H9 (cell line): ENCODE measurements around the gene FOXP2. TPM values are rescaled to one million over a fixed set of nuclear protein-coding genes. Genes with fewer than 3 reads are reported as not detected.

Experiments
- DNase-seq: peaks from one replicate; pipeline ENCODE4 v3.0.0-alpha.2; 2017
- H2AFZ ChIP-seq: one replicate; pipeline ENCODE4 v1.6.1; 2013; ENCODE audit warnings: mild to moderate bottlenecking, low read length, control low read depth, moderate library complexity
- H2AK5ac ChIP-seq: 2 replicates; pipeline ENCODE4 v1.6.1; 2013; ENCODE audit warnings: low read length, control low read depth, mixed read lengths; ENCODE audit not compliant: insufficient read length
- H2BK120ac ChIP-seq: one replicate; pipeline ENCODE4 v1.6.1; 2013; ENCODE audit warnings: low read depth, mild to moderate bottlenecking, low read length, control low read depth, inconsistent platforms; ENCODE audit not compliant: poor library complexity, severe bottlenecking
- H2BK12ac ChIP-seq: 2 replicates; pipeline ENCODE4 v1.6.1; 2013; ENCODE audit warnings: low read length, control low read depth, mixed read lengths, low read depth; ENCODE audit not compliant: insufficient read length
- H2BK15ac ChIP-seq: 2 replicates; pipeline ENCODE4 v1.6.1; 2013; ENCODE audit warnings: low read depth, low read length, control low read depth
- H2BK20ac ChIP-seq: one replicate; pipeline ENCODE4 v1.6.1; 2013; ENCODE audit warnings: low read depth, mild to moderate bottlenecking, low read length, control low read depth, inconsistent platforms; ENCODE audit not compliant: poor library complexity, severe bottlenecking
- H2BK5ac ChIP-seq: 2 replicates; pipeline ENCODE4 v1.6.1; 2013; ENCODE audit warnings: low read length, control low read depth, mixed read lengths; ENCODE audit not compliant: insufficient read length
- H3K14ac ChIP-seq: 2 replicates; pipeline ENCODE4 v1.6.1; 2013; ENCODE audit warnings: low read length, control low read depth; ENCODE audit not compliant: insufficient read depth
- H3K18ac ChIP-seq: 2 replicates; pipeline ENCODE4 v1.6.1; 2013; ENCODE audit warnings: low read depth, mild to moderate bottlenecking, mixed read lengths, low read length, control low read depth; ENCODE audit not compliant: insufficient read length
- H3K23ac ChIP-seq: 2 replicates; pipeline ENCODE4 v1.6.1; 2013; ENCODE audit warnings: low read length, control low read depth, mixed read lengths, low read depth; ENCODE audit not compliant: insufficient read length
- H3K23me2 ChIP-seq: 2 replicates; pipeline ENCODE4 v1.6.1; 2013; ENCODE audit warnings: low read depth, mild to moderate bottlenecking, mixed read lengths, low read length, control low read depth; ENCODE audit not compliant: insufficient read length, poor library complexity, severe bottlenecking
- H3K27ac ChIP-seq: 2 replicates; pipeline ENCODE4 v1.5.1; 2013; ENCODE audit warnings: low read length, control low read depth, mixed read lengths, low read depth; ENCODE audit not compliant: insufficient read length
- H3K27me3 ChIP-seq: 2 replicates; pipeline ENCODE4 v1.6.1; 2013; ENCODE audit warnings: low read length, control low read depth, inconsistent platforms; ENCODE audit not compliant: insufficient read depth
- H3K4ac ChIP-seq: 2 replicates; pipeline ENCODE4 v1.6.1; 2013; ENCODE audit warnings: low read depth, mild to moderate bottlenecking, control low read depth, inconsistent platforms, low read length, moderate library complexity
- H3K4me1 ChIP-seq: 2 replicates; pipeline ENCODE4 v1.6.1; 2013; ENCODE audit warnings: low read length, control low read depth, inconsistent platforms; ENCODE audit not compliant: insufficient read depth
- H3K4me2 ChIP-seq: 2 replicates; pipeline ENCODE4 v1.6.1; 2013; ENCODE audit warnings: low read length, control low read depth, mixed read lengths; ENCODE audit not compliant: insufficient read length, insufficient read depth
- H3K56ac ChIP-seq: 2 replicates; pipeline ENCODE4 v1.6.1; 2013; ENCODE audit warnings: low read depth, mild to moderate bottlenecking, mixed read lengths, low read length, control low read depth; ENCODE audit not compliant: insufficient read length
- H3K79me1 ChIP-seq: 2 replicates; pipeline ENCODE4 v1.6.1; 2013; ENCODE audit warnings: low read depth, mild to moderate bottlenecking, moderate library complexity, low read length, control low read depth, inconsistent platforms; ENCODE audit not compliant: insufficient read depth, poor library complexity, severe bottlenecking
- H3K79me2 ChIP-seq: 2 replicates; pipeline ENCODE4 v1.6.1; 2013; ENCODE audit warnings: low read length, control low read depth, inconsistent platforms; ENCODE audit not compliant: insufficient read depth
- H3K9ac ChIP-seq: 2 replicates; pipeline ENCODE4 v1.6.1; 2013; ENCODE audit warnings: low read length, control low read depth, mixed read lengths; ENCODE audit not compliant: insufficient read length; ENCODE audit errors: extremely low read depth
- H3K9me3 ChIP-seq: one replicate; pipeline ENCODE4 v1.6.1; 2013; ENCODE audit warnings: low read depth, low read length, inconsistent platforms; ENCODE audit not compliant: control insufficient read depth
- H3T11ph ChIP-seq: one replicate; pipeline ENCODE4 v1.6.1; 2013; ENCODE audit warnings: mild to moderate bottlenecking, low read length, control low read depth, inconsistent platforms
- H4K20me1 ChIP-seq: one replicate; pipeline ENCODE4 v1.6.1; 2013; ENCODE audit not compliant: control insufficient read depth, insufficient read length, insufficient read depth
- H4K5ac ChIP-seq: 2 replicates; pipeline ENCODE4 v1.6.1; 2013; ENCODE audit warnings: low read depth, mild to moderate bottlenecking, mixed read lengths, low read length, control low read depth; ENCODE audit not compliant: insufficient read length
- H4K8ac ChIP-seq: replicated peaks from 2 replicates; pipeline ENCODE4 v1.6.1; 2013; ENCODE audit warnings: low read length, control low read depth, mixed read lengths, low read depth; ENCODE audit not compliant: insufficient read length
- H4K91ac ChIP-seq: 2 replicates; pipeline ENCODE4 v1.6.1; 2013; ENCODE audit warnings: low read depth, mild to moderate bottlenecking, moderate library complexity, mixed read lengths, low read length, control low read depth; ENCODE audit not compliant: insufficient read length
- H3K27ac Mint-ChIP-seq, 3 experiments: 2 replicates in 2 of 3; 3 replicates in 1 of 3; pipeline ENCODE4 v1.8.0; 2020 to 2021; ENCODE audit warnings: mixed read lengths in 3 of 3, mild to moderate bottlenecking in 1 of 3, moderate library complexity in 1 of 3
- H3K27me3 Mint-ChIP-seq: 2 replicates; pipeline ENCODE4 v1.8.0; 2021; ENCODE audit warnings: low read depth, mild to moderate bottlenecking, moderate library complexity, mixed read lengths
- H3K36me3 Mint-ChIP-seq, 3 experiments: 2 replicates in 2 of 3; 3 replicates in 1 of 3; pipeline ENCODE4 v1.8.0; 2020 to 2021; ENCODE audit warnings: low read depth in 3 of 3, mixed read lengths in 3 of 3; ENCODE audit not compliant: insufficient read depth in 1 of 3
- H3K4me1 Mint-ChIP-seq, 2 experiments: 2 replicates each; pipeline ENCODE4 v1.8.0; 2020; ENCODE audit warnings: mixed read lengths in 2 of 2
- H3K4me3 Mint-ChIP-seq, 2 experiments: 2 replicates in 1 of 2; 3 replicates in 1 of 2; pipeline ENCODE4 v1.8.0; 2020 to 2021; ENCODE audit warnings: mild to moderate bottlenecking in 2 of 2, mixed read lengths in 2 of 2, moderate library complexity in 1 of 2
- H3K9me3 Mint-ChIP-seq, 2 experiments: 2 replicates in 1 of 2; 3 replicates in 1 of 2; pipeline ENCODE4 v1.8.0; 2020; ENCODE audit warnings: mild to moderate bottlenecking in 2 of 2, mixed read lengths in 2 of 2, moderate library complexity in 1 of 2
- CTCF ChIP-seq: fragments of 200-600 bp; sonication (generic); conservative IDR thresholded peaks from 3 replicates; pipeline ENCODE4 v1.8.0; 2021; ENCODE audit warnings: antibody characterized with exemption, mild to moderate bottlenecking
- WGBS: extraction: QIAGEN DNeasy Blood & Tissue Kit; methylation state at CpG from one replicate; pipeline ENCODE4 v1.1.7; 2013; ENCODE audit warnings: missing lambda C conversion rate, low lambda C conversion rate, mixed read lengths; ENCODE audit not compliant: insufficient read length; ENCODE audit errors: extremely low coverage; 5-methylcytosine and 5-hydroxymethylcytosine counted together
- total RNA-seq: library from RNA; stranded (reverse); gene quantifications from 2 replicates; pipeline ENCODE4 v1.2.1, GENCODE V29; 2021

Gene FOXP2
- total RNA-seq, 1 experiment from 2014 or later: not detected

- Mint-ChIP-seq H3K4me1 (no peaks in the 10 kb centered on the region), H3K27me3 (no peaks in the 10 kb centered on the region)
- no CpG with 5 or more reads among the region's 1 CpG for WGBS
Observed at GRCh38 chr7:114522081-114522480, 107.5 kb downstream of the FOXP2 start.

More at GRCh38 chr7:114522081-114522480, 107.5 kb downstream of the FOXP2 start:
- H3K9ac ChIP-seq: no peak overlapping the region
- no peaks in the 10 kb centered on the region for H3K4me1 ChIP-seq
- H3K36me3 Mint-ChIP-seq: no peaks in the 10 kb centered on the region
- H3K9me3 ChIP-seq: no peaks in the 10 kb centered on the region
- no peak overlapping the region for H3K27ac ChIP-seq
- H3K4me2 ChIP-seq: no peak overlapping the region
- H2AFZ ChIP-seq: no peak overlapping the region
- no peak overlapping the region for H4K8ac ChIP-seq
- DNase-seq: no peak
- H2AK5ac ChIP-seq: no peak overlapping the region
- H4K20me1 ChIP-seq: no peaks in the 10 kb centered on the region
- no peak overlapping the region for H4K5ac ChIP-seq
- H3K27ac Mint-ChIP-seq: no peak overlapping the region
- no peaks in the 10 kb centered on the region for H3K23me2 ChIP-seq
- H2BK20ac ChIP-seq: no peak overlapping the region
- no peak for TF ChIP-seq CTCF
- no peak overlapping the region for H3K4me3 Mint-ChIP-seq
- H3T11ph ChIP-seq: no peak overlapping the region
- H2BK120ac ChIP-seq: no peak overlapping the region
- H4K91ac ChIP-seq: no peak overlapping the region
- no peaks in the 10 kb centered on the region for H3K27me3 ChIP-seq
- H2BK12ac ChIP-seq: no peak overlapping the region
- H3K18ac ChIP-seq: no peak overlapping the region
- H3K79me1 ChIP-seq: no peaks in the 10 kb centered on the region
- H3K56ac ChIP-seq: no peak overlapping the region
- no peaks in the 10 kb centered on the region for H3K9me3 Mint-ChIP-seq
- no peak overlapping the region for H3K14ac ChIP-seq
- no peaks in the 10 kb centered on the region for H3K79me2 ChIP-seq
- no peak overlapping the region for H2BK15ac ChIP-seq
- H3K23ac ChIP-seq: no peak overlapping the region
- H2BK5ac ChIP-seq: no peak overlapping the region
- H3K4ac ChIP-seq: no peak overlapping the region
